ENCODE data around the gene TMEM43.
A peak's percentile ranks its signal among the peaks of the same experiment; 100 is the strongest.
"Not testable (repeated sequence)": the region's sequence is repeated elsewhere in the genome, so short reads cannot be mapped to it uniquely, and the experiment has no call there.

TMEM43 gene, protein sequence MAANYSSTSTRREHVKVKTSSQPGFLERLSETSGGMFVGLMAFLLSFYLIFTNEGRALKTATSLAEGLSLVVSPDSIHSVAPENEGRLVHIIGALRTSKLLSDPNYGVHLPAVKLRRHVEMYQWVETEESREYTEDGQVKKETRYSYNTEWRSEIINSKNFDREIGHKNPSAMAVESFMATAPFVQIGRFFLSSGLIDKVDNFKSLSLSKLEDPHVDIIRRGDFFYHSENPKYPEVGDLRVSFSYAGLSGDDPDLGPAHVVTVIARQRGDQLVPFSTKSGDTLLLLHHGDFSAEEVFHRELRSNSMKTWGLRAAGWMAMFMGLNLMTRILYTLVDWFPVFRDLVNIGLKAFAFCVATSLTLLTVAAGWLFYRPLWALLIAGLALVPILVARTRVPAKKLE

DNA sequence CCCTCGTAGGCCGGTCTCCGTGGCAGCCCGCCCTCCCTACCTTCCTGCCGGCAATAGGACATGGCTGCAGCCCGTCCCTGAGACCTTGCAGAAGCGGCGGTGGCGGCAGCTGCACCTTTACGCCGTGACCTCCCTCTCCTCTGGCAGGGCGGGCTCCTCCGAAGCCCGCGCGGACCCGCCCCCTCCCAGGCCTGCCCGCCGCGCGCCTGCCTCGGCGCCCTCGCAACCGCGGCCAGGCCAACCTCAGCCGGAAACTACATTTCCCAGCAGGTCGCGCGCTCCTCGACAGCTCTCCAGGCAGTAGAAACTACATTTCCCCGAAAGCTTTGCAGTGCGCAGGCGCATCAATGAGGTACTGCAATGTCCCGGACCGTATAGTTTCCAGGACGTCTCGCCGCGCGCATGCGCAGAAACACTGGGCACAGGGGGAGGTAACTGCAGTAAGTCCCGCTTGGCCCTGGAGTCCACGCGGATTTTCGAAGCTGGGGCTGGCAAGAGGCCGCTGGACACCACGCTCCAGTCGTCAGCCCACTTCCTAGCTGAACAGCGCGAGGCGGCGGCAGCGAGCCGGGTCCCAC, at the start of gene TMEM43, which contains the start of gene CHCHD4:
Gene TMEM43 (plus strand): TSS at position 438 of the 578 bp plus-strand sequence. CDS start 142 bp downstream, outside the sequence.
Gene CHCHD4 (minus strand): TSS at position 256 of the 578 bp plus-strand sequence. CDS start 194 bp downstream, at position 62.
- peak; percentile 75 for DNase-seq

DNA sequence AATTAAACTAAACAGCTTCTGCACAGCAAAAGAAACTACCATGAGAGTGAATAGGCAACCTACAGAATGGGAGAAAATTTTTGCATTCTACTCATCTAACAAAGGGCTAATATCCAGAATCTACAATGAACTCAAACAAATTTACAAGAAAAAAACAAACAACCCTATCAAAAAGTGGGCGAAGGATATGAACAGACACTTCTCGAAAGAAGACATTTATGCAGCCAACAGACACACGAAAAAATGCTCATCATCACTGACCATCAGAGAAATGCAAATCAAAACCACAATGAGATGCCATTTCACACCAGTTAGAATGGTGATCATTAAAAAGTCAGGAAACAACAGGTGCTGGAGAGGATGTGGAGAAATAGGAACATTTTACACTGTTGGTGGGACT, 49.6 kb upstream of the TMEM43 start:
- DNase-seq: not testable (repeated sequence)

DNA sequence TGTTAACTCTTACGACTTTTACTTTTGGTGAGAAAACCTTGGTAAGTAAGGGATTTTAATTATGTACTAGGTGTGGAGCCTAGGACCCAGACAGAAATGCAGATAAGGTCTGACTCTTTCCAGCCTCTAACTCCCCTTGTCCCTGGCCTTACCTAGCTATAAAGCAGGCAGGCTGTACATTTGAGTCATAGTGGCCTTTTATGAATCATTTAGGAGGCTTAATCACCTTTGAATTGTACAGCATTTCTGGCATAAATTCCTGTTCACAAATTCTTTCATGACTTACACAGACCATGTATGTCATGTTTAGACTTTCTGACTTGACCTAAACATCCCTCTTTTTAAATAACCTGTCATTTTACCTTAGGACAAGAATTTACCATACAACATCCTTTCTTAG, 47.5 kb upstream of the TMEM43 start:
- no peak for DNase-seq

DNA sequence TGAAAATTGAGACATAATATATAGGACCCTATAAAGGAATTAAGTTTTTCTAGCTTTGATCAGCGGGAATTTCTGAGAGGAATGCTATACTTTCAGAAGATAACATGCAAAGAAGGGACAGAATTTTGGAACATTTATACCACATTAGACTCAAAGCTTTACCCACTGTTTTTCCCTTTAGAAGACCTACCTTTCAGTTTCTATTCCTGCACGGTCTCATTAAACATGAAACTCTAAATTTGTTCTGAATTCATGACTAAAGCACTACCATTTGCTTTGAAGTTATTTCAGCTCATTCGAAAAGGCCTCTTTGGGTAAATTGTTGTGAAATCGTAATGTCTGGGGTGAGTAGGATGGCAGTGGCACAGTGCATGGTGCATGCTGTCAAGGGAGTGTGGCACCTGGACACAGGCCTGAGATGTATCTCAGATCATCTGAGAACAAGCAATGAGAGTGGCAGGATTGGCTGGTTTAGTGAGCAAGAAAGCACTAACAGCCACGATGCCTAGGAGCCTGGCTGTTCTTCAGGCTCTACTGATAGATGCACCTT, 42.7 kb upstream of the TMEM43 start:
- no peak for DNase-seq

DNA sequence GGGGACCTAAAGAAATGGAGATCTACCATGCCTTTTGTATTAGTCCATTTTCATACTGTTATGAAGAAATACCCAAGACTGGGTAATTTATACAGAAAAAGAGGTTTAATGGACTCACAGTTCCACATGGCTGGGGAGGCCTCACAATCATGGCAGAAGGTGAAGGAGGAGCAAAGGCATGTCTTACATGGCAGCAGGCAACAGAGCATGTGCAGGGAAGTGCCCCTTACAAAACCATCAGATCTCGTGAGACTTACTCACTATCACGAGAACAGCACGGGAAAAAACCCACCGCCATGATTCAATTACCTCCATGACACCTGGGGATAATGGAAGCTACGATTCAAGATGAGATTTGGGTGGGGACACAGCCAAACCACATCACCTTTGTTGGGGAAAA, 37.4 kb upstream of the TMEM43 start:
- DNase-seq: not testable (repeated sequence)

DNA sequence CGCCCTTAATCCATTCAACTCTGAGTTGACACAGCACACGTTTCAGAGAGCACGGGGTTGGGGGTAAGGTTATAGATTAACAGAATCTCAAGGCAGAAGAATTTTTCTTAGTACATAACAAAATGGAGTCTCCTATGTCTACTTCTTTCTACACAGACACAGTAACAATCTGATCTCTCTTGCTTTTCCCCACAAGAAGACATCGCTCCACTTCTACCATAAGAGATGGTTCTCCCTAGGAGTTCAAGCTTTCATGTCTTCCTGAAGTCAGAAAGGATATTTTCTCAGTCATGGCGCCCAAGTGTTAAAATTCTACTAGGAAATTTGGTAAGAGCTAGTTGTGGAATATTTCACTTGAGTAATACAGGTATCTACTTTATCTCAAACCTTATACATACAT, 32.9 kb upstream of the TMEM43 start:
- not testable (repeated sequence) for DNase-seq

DNA sequence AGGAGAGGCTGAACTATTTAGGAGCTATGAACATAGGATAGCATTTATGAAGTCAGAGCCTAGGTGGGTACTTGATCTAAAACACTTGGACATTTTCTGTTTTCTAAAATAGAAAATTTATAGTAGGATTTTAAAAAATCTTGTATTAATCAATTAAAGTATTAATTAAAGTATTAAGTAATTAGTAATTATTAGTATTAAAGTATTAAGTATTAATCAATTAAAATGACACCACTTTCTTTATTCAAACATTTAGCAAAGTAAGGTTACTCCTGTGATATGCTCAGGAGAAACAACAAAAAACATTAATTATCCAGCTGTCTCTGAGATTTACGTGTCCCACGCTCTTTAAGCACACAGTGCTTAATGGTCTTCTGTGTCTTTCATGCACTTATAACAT, 32.4 kb upstream of the TMEM43 start:
- no peak for DNase-seq

DNA sequence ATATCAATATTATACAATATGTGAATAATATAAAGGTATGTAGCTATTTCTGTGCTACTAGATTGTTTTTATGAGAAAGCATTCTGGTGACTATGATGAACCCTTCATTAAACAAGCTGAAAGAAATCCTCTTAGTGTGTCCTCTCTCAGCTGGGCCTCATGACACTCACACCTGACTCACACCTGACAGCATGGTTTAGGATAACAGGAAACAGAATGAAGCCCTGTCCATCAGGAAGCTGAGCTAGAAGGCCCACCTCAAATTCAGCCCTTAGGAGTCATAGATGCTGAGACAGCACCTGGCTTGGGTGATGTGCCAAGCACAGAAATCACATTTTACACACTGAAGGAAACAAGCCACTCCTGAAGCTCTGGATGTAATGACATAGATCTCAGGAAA, 31.0 kb upstream of the TMEM43 start:
- no peak for DNase-seq

DNA sequence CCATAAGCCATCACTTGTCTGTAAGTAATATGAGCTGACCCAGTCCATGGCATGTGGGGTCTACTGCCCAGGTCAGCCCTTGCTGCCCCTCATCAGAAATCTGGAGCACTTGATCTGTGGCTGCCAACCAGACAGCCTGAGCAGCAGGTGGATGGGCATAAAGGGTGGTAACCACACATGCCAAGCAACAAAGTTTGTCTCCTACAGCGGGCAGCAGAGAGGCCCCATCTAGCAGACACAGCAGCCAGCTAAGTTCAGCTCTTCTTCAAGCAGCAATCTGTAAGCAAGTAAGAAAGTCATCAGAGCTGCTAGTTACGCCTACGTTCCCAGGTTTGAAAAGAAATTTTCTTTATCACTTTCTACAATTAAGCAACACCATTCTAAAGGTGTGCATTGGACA, 28.1 kb upstream of the TMEM43 start:
- DNase-seq: no peak

DNA sequence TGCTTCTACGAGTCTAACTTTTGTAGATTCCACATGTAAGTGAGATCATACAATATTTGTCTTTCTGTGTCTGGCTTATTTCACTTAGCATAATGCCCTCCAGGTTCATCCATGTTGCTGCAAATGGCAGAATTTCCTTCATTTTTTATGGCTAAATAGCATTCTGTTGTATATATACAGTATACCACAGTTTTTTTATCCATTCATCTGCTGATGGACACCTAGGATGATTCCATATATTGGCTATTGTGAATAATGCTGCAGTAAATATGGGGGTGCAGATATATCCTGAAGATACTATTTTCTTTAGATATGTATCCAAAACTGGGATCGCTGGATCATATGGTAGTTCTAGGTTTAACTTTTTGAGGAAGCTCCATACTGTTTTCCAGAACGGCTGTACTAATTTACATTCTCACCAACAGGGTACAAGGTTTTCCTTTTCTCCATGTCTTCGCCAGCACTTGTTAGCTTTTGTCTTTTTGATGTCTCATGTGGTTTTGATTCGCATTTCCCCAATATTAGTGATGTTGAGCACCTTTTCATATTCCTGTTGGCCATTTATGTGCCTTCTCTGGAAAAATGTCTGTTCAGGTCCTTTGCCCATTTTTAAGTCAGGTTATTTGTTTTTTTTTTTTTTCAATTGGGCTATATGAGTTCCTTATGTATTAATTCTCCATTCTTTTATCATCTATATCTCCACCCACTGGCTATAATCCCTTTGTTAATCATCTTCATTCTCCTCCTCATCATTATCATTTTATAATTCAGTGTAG, 27.0 kb upstream of the TMEM43 start:
- DNase-seq: no peak

DNA sequence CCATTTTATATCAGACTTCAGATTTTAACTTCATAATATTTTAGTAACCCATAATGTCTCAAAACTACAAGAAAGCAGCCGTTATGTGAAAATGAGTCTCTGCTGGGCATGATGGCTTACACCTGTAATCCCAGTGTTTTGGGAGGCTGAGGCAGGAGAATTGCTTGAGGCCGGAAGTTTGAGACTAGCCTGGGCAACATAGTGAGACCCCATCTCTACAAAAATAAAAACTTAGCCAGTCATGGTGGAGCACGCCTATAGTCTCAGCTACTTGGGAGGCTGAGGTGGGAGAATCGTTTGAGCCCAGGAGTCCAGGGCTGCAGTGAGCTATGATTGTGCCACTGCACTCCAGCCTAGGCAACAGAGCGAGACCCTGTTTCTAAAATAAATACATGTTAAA, 15.0 kb upstream of the TMEM43 start:
- DNase-seq: not testable (repeated sequence)

DNA sequence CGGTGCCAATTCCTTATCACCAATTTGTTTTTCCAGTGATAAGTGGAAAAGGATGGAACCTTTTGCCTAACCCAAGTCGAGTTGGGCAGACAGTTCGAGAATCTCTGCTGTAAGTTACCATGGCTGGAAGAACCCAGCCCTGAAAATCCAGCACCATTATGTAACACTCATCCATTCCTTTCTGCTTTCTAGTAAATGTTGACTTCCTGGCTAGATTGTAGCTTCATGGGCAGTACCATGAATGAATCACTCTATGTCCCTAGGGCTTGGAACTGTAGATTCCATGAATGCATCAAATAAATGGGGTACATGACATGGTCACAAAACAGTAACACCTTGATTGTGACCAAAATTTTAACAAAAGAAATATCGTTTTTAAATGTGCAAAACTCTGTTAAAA, 14.2 kb upstream of the TMEM43 start:
- DNase-seq: no peak

DNA sequence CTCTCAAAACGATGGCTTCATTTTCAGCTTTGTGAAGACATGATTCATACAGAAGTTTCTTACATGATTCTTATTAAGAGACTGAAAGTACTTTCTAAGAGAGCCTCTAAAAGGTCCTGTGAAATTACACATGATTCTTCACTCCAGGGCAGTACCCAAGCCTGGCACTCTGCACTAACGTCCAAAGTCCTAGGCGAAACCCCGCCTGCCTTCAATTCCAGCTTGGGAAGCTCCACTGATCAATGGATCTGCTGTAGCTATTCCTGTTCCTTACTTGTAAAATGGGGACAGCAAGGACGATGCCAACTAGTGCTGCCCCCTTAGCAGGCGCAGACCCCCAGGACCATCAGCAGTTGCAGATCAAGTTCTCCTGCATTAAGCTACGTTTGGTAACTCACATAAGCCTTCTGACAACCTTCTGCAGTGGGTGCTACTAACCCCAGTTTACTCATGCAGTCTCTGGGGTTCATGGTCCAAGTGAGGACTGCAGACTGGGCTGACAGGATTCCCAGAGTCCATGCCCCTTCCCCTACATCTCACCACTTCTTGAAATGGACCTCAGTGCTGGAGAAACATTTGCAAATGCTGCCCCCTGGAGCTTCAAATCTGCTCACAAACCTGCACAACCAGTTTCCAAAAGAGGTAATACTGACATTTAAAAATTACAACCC, 10.8 kb upstream of the TMEM43 start:
- DNase-seq: no peak

DNA sequence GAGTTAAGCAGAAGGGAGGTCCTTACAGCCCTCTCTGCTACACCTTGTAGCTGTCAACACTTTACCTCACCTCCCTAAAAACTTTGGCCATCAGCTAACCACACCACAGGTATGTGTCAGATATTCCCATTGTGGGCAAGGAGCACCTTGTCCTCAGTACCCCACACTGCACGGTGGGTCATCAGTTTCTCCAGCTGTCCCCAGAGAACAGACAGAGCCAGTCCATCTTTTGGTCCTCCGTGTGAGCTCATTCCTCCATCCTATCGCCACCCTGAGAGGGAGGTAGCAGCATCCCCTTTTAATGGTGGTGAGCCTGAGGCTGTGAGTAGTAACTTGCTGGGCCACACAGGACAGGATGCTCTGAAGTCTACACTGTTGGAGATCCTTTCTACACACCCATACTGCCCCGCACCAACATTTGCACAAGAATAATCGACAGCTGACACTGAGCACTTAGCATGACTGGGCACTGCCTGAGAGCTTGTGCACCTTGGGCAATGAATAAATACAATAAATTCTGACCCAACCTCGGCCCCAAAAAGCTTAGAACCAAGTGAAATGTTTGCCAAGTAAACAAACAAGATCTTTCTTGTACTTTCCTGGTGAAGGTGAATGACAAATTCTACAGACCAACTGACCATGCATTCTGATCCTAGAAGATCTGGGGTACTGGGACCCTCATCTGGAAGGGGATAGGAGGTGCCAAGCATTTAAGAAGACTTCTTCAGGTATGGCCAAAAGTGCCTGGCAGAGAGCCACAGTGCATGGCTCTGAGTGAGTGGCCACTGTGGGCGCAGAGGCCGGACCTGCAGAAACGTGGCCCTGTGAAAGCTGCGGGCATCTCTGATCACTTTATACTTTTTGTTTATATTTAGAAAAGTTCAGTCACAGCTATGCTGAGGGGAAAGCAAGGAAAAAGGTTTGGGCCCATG, 7.1 kb upstream of the TMEM43 start:
- no peak for DNase-seq

DNA sequence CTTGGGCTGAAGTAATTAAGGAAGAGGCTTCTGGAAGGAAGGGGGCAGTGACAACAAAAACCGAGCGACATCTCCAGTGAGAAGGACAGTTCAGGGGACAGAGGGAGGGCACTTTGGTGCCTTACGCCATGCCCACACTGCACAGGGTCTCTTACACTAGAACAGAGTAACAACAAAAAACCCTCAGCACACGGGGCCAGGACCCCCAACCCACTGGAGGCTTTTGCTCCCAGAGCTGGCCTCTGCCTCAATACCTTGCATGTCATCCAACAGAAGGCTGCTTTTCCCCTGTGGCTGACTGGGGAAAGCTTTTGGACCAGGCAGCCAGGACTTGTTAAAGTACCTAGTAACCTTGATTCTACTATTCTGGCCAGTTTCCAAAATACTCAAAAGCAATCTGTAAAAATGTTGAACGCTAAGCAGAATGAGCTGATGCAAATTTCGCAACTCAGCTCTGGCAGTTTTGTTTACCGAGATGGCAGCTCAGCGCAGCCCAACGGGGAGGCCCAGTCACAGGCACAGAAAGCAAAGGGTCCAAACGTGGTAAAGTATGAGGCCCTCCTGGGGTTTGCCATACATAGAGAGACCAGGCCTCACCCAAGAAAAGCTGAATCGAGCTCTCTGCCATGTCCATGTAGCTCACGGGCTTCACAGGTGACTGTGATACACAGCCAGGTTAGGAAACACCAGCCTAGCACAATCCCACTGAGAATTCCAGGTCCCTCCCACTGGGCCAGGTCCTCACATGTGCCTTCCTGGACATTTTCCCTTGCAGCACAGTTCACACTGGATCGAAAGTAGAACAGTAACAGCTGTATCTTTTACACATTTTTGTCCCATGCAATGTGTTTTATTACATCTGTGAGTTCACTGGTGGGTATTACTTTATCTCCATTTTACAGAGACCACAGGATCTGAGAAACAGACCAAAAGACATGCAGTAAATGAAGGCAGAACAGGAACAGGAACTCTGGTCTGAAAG, 6.2 kb upstream of the TMEM43 start:
- DNase-seq: no peak

DNA sequence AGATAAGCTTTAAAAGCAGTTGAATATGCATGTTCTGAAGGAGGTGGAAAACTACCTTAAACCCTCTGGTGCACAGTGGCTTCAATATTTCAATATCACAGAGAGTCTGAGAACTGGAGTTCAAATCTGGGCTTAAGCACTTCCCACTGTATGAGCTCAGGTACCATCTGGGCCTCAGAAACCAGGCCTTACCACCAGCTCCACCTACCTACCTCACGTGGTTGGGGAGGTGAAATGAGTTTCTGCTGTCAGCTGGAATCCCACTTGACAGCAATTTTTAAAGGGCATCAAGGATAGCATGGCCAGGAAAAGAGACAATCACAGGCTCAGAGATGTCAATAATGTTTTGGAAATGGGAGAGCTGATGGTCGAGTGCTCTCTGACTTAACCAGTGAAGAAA, 5.2 kb upstream of the TMEM43 start:
- DNase-seq: no peak

DNA sequence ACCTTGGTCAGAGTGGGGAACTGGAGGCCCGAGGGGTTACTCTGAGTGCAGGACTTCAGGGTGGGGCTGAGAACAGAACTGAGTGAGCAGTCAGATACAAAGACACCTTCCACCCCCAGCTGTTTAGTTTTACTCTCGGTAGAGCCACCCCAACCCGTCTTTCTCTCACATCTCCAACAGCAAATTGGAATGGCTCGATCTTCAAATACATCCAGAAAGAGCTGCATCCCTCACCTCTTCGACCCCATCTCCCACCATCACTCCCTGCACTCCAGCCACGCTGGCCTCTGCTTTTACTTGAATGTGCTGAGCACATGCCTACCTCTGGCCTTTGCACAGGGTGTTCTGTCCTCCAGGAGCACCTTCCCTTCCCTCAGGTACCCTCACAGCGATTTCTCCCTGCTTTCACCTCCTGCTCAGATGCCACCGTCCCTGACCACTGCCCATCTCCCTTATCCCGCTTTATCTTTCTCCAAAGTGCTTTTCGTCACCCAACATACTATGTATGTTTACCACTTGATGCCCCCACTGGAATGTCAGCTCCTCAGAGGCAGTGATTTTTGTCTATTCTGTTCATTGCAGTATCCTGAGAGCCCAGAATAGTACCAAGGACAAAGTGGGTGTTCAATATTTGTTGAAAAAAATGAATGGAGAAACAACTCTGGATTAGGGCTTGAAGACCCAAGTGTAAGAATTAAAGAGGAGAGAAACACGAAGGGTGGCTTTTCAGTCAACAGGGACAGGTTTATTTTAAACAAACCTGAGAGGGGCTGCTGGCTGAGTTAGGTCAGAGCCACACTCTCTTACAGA, 4.5 kb upstream of the TMEM43 start:
- DNase-seq: no peak

DNA sequence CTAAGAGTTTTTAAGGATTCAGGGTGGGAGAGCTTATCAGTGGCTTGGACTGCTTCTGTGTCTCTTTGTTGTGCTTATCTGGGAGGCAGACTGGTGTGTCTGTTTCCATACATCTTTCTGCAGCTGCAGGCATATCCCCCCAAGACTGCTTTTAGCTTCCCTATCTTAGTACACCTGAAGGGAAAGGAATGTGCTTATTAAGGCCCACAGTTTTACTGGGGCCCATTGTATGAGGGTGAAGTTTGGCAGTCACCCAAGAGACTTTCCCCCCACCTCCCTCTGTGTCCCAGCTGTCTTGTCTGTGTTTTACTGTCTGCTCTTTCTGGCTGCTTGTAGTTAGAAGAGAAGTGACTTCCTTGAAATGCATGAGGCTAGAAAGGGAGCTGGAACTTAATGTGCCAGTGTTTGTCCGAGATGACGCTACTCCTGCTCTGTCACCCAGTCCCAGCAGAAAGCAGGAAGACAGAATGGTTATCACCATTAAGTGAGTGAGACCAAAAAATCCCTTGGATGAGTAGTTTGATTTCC, 3.9 kb upstream of the TMEM43 start:
- not testable (repeated sequence) for DNase-seq

DNA sequence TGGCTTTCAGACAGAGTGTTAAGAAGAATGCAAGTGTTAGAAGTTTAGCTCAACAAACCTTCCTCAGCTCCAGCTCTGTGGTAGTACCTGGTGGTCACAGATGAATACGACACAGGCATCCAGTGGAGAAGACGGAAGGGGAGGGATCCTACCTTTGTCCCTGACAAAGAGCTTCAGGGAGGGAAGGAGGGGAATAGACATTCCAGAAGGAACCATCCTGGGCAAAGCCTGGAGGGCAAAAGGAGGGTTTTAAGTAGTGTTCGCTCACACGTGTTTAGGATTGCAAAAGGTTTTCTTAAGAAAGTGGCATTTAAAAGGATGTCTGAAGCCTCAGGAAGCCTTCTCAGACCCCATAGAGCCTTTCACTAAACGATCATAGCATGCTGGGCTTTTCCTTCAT, 3.0 kb upstream of the TMEM43 start:
- no peak for DNase-seq

All from NCI-H1694 (cell line).